Endothelial cell (in vitro differentiated cells): ENCODE data around the gene AS3MT. TPM values are rescaled to one million over a fixed set of nuclear protein-coding genes. Genes with fewer than 3 reads are reported as not detected.

Source experiments
- DNase-seq: peaks from one replicate; pipeline ENCODE4 v3.0.0; 2021; ENCODE audit warnings: low spot score
- H3K27ac Mint-ChIP-seq: one replicate; pipeline ENCODE4 v1.8.0; 2021; ENCODE audit warnings: mixed read lengths, inconsistent platforms; ENCODE audit not compliant: unreplicated experiment
- H3K27me3 Mint-ChIP-seq: one replicate; pipeline ENCODE4 v1.8.0; 2021; ENCODE audit warnings: mild to moderate bottlenecking, moderate library complexity, mixed read lengths, inconsistent platforms; ENCODE audit not compliant: unreplicated experiment
- H3K36me3 Mint-ChIP-seq: one replicate; pipeline ENCODE4 v1.8.0; 2021; ENCODE audit warnings: mild to moderate bottlenecking, low read depth, mixed read lengths, inconsistent platforms; ENCODE audit not compliant: unreplicated experiment
- H3K4me1 Mint-ChIP-seq: one replicate; pipeline ENCODE4 v1.8.0; 2021; ENCODE audit warnings: mild to moderate bottlenecking, mixed read lengths, inconsistent platforms; ENCODE audit not compliant: unreplicated experiment
- H3K4me3 Mint-ChIP-seq: one replicate; pipeline ENCODE4 v1.8.0; 2021; ENCODE audit warnings: mild to moderate bottlenecking, mixed read lengths, inconsistent platforms; ENCODE audit not compliant: unreplicated experiment
- H3K9me3 Mint-ChIP-seq: one replicate; pipeline ENCODE4 v1.8.0; 2021; ENCODE audit warnings: mixed read lengths, inconsistent platforms; ENCODE audit not compliant: unreplicated experiment
- CTCF ChIP-seq: fragments of 200-600 bp; sonication (generic); IDR thresholded peaks from one replicate; pipeline ENCODE4 v1.5.0; 2021; ENCODE audit warnings: antibody characterized with exemption; ENCODE audit not compliant: unreplicated experiment
- total RNA-seq: library from RNA; stranded (reverse); fragmentation: NEBNext Ultra II Directional; extraction: Animal tissue kit (Norgen Biotek cat#: 25700); gene quantifications from one replicate; pipeline ENCODE4 v1.2.1, GENCODE V29; 2021; ENCODE audit not compliant: unreplicated experiment

AS3MT gene
- total RNA-seq, 1 donor from 2014 or later = 1.4 TPM

- Mint-ChIP-seq H3K27me3 (no peaks in the 10 kb centered on the region), H3K4me1 (no peaks in the 10 kb centered on the region), H3K4me3 (no peak overlapping the region), H3K9me3 (no peaks in the 10 kb centered on the region), H3K27ac (no peak overlapping the region), H3K36me3 (no peaks in the 10 kb centered on the region)
- TF ChIP-seq CTCF = no peak
- no peak for DNase-seq
Observed at GRCh38 chr10:102876747-102877153, 7.5 kb downstream of the AS3MT start.

GRCh38 chr10:102878629-102879028 lies 9.4 kb downstream of the AS3MT start:
- Mint-ChIP-seq H3K27ac (no peak overlapping the region), H3K4me1 (no peaks in the 10 kb centered on the region)

GRCh38 chr10:102880256-102880655 lies 11.0 kb downstream of the AS3MT start:
- Mint-ChIP-seq H3K27ac (no peak overlapping the region), H3K4me3 (no peak overlapping the region), H3K4me1 (no peaks in the 10 kb centered on the region), H3K9me3 (no peaks in the 10 kb centered on the region), H3K36me3 (no peaks in the 10 kb centered on the region), H3K27me3 (no peaks in the 10 kb centered on the region)
- DNase-seq = no peak
- TF ChIP-seq CTCF = no peak

More at GRCh38 chr10:102878629-102879028, 9.4 kb downstream of the AS3MT start:
- no peaks in the 10 kb centered on the region for H3K36me3 Mint-ChIP-seq
- DNase-seq = no peak
- H3K27me3 Mint-ChIP-seq = no peaks in the 10 kb centered on the region
- no peak for TF ChIP-seq CTCF
- H3K9me3 Mint-ChIP-seq = no peaks in the 10 kb centered on the region
- no peak overlapping the region for H3K4me3 Mint-ChIP-seq

- no peak for DNase-seq
- no peak overlapping the region for H3K4me3 Mint-ChIP-seq
- no peak for TF ChIP-seq CTCF
- H3K9me3 Mint-ChIP-seq = no peaks in the 10 kb centered on the region
- peaks cover 3% of the 10 kb centered on the region for H3K4me1 Mint-ChIP-seq
- H3K36me3 Mint-ChIP-seq = no peaks in the 10 kb centered on the region
- no peak overlapping the region for H3K27ac Mint-ChIP-seq
- no peaks in the 10 kb centered on the region for H3K27me3 Mint-ChIP-seq
Observed at GRCh38 chr10:102888048-102888447, 18.8 kb downstream of the AS3MT start.

GRCh38 chr10:102894466-102895213 lies 25.4 kb downstream of the AS3MT start:
- no peak overlapping the region for H3K4me3 Mint-ChIP-seq
- no peak for TF ChIP-seq CTCF
- no peaks in the 10 kb centered on the region for H3K36me3 Mint-ChIP-seq
- H3K27ac Mint-ChIP-seq = no peak overlapping the region
- H3K9me3 Mint-ChIP-seq = no peaks in the 10 kb centered on the region
- no peak for DNase-seq
- peaks cover 8% of the 10 kb centered on the region for H3K4me1 Mint-ChIP-seq
- no peaks in the 10 kb centered on the region for H3K27me3 Mint-ChIP-seq
